HepG2 (cell line): ENCODE measurements around the gene GK. TPM values are rescaled to one million over a fixed set of nuclear protein-coding genes. Genes with fewer than 3 reads are reported as not detected.
A peak's percentile ranks its signal among the peaks of the same experiment; 100 is the strongest.

ENCODE experiments used
- AKAP8 ChIP-seq: sonication (generic); formaldehyde crosslinking; IDR thresholded peaks from 2 replicates; pipeline ENCODE4 v1.5.1; 2020; ENCODE audit warnings: mild to moderate bottlenecking, missing genetic modification reagents
- ATRX ChIP-seq: sonication (generic); formaldehyde crosslinking; IDR thresholded peaks from 2 replicates; pipeline ENCODE4 v1.4.0; 2020; ENCODE audit warnings: missing genetic modification reagents, borderline replicate concordance
- GFI1 ChIP-seq: sonication (generic); formaldehyde crosslinking; IDR thresholded peaks from 2 replicates; pipeline ENCODE4 v1.5.0; 2020; ENCODE audit warnings: missing genetic modification reagents, mild to moderate bottlenecking, borderline replicate concordance
- SIN3B ChIP-seq: fragments of 150-350 bp; IDR thresholded peaks from 2 replicates; pipeline ENCODE4 v1.6.1; 2014; ENCODE audit warnings: low read length
- SP1 ChIP-seq, 2 experiments: fragments of 450-650 bp in 1 of 2; sonication (generic) in 1 of 2; formaldehyde crosslinking in 1 of 2; IDR thresholded peaks; 2 replicates each; pipeline versions ENCODE4 v1.4.0 to v1.6.1; 2016 to 2020; ENCODE audit warnings: missing genetic modification reagents in 1 of 2
- SP140L ChIP-seq: sonication (generic); formaldehyde crosslinking; IDR thresholded peaks from 2 replicates; pipeline ENCODE4 v1.4.0; 2020; ENCODE audit warnings: missing genetic modification reagents, borderline replicate concordance
- ZNF136 ChIP-seq: sonication (generic); formaldehyde crosslinking; IDR thresholded peaks from 2 replicates; pipeline ENCODE4 v1.8.1; 2022; ENCODE audit warnings: low read depth, mild to moderate bottlenecking, moderate library complexity, missing genetic modification reagents
- ZNF329 ChIP-seq: sonication (generic); formaldehyde crosslinking; IDR thresholded peaks from 2 replicates; pipeline ENCODE4 v1.9.0; 2021; ENCODE audit warnings: low read depth, mild to moderate bottlenecking, missing genetic modification reagents
- ZNF749 ChIP-seq: sonication (generic); formaldehyde crosslinking; IDR thresholded peaks from 2 replicates; pipeline ENCODE4 v1.8.0; 2022; ENCODE audit warnings: mild to moderate bottlenecking, missing genetic modification reagents, moderate library complexity, borderline replicate concordance
- polyA plus RNA-seq, 8 experiments: library from polyadenylated mRNA; depleted of rRNA in 3 of 8; stranded (reverse) in 7 of 8; unstranded in 1 of 8; fragments of >200 nt; fragmentation: Illumina TruSeq in 4 of 8; extraction: Trizol in 4 of 8; gene quantifications; 2 replicates each; pipeline versions ENCODE4 v1.2.1 to v1.2.3, GENCODE V29; 2011 to 2016; ENCODE audit warnings: low read depth in 4 of 8, missing spikeins in 1 of 8, mixed read lengths in 1 of 8; ENCODE audit not compliant: insufficient read depth in 1 of 8
- total RNA-seq, 5 experiments: library from RNA; depleted of rRNA; stranded (reverse); fragments of >200 nt; fragmentation: Illumina TruSeq; extraction: Trizol; gene quantifications; 2 replicates each; pipeline ENCODE4 v1.2.3, GENCODE V29; 2016; ENCODE audit warnings: low read depth in 1 of 5
- TF ChIP-seq, protein P1 (sequence below): sonication (generic); formaldehyde crosslinking; IDR thresholded peaks from 2 replicates; pipeline ENCODE4 v1.9.0; 2022; ENCODE audit warnings: missing genetic modification reagents, mild to moderate bottlenecking, borderline replicate concordance
- TF ChIP-seq, protein P2 (sequence below): sonication (generic); formaldehyde crosslinking; IDR thresholded peaks from 2 replicates; pipeline ENCODE4 v1.4.0; 2020; ENCODE audit warnings: mild to moderate bottlenecking, missing genetic modification reagents
- TF ChIP-seq, protein P3 (sequence below): sonication (generic); formaldehyde crosslinking; IDR thresholded peaks from 2 replicates; pipeline ENCODE4 v1.4.0; 2020; ENCODE audit warnings: missing genetic modification reagents, borderline replicate concordance
- TF ChIP-seq, protein P4 (sequence below): sonication (generic); formaldehyde crosslinking; conservative IDR thresholded peaks from 2 replicates; pipeline ENCODE4 v1.8.0; 2022; ENCODE audit warnings: mild to moderate bottlenecking, moderate library complexity, missing genetic modification reagents
- TF ChIP-seq, protein P5 (sequence below): IDR thresholded peaks from 2 replicates; pipeline ENCODE4 v1.6.1; 2016; ENCODE audit warnings: low read depth, control low read depth
- TF ChIP-seq, protein P6 (sequence below): sonication (generic); formaldehyde crosslinking; IDR thresholded peaks from 2 replicates; pipeline ENCODE4 v1.8.1; 2023; ENCODE audit warnings: mild to moderate bottlenecking, moderate library complexity, missing genetic modification reagents

The GK gene
- total and polyA plus RNA-seq, 2 of the 13 experiments (the other 11 are each of a cell fraction or from before 2014, with no cell fraction given), result 64.2 to 265 TPM

DNA sequence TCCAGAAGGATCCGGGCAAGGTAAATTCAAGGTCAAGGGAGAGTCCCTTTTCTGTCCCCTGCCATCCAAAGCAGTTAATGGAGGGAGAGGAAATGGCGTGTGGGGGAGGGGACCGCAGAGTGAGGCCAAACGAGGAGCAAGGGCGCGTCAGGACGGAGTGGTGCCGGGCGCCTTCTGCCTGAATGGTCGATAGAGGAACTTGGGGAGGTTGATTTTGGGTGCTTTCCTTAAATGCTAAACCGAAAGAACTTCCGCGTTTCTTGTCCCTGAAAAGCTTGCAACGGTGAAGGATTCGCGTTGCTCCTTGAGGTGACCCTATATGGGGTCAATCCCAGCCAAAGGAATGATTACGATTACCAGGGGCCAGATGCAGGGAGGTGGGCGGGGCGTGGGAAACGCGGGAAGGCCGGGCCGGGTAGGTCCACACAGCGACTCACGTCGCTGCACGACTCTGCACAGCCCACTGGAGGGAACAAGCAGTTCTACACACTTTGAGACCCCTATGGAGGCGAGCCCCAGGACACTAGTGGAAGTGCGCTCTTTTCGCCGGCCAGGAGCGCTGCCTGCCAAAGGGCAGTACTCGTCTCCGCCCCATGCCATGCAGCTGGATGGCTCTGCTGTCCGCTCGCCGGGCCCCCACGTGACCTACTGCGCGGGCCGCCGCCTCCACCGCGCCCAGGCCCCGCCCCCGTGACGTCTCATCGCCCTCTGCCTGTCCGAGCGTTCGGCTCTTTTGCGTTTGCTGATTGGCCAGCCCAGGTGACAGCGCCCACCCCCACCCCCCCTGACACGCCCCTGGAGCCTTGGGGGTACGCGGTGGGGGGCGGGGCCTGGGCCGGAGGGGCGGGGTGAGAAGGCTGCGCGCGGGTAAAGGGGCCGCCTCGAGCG is 452 bp upstream of the GK start (continued):
- TF ChIP-seq, protein P1, sequence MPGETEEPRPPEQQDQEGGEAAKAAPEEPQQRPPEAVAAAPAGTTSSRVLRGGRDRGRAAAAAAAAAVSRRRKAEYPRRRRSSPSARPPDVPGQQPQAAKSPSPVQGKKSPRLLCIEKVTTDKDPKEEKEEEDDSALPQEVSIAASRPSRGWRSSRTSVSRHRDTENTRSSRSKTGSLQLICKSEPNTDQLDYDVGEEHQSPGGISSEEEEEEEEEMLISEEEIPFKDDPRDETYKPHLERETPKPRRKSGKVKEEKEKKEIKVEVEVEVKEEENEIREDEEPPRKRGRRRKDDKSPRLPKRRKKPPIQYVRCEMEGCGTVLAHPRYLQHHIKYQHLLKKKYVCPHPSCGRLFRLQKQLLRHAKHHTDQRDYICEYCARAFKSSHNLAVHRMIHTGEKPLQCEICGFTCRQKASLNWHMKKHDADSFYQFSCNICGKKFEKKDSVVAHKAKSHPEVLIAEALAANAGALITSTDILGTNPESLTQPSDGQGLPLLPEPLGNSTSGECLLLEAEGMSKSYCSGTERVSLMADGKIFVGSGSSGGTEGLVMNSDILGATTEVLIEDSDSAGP, result peak; percentile 47; the same call in 1 of the 2 replicates
- TF ChIP-seq, protein P2, sequence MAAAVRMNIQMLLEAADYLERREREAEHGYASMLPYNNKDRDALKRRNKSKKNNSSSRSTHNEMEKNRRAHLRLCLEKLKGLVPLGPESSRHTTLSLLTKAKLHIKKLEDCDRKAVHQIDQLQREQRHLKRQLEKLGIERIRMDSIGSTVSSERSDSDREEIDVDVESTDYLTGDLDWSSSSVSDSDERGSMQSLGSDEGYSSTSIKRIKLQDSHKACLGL (CRISPR knock-in tag), result peak; percentile 73; the same call in 1 of the 2 replicates
- TF ChIP-seq ATRX (CRISPR knock-in tag), result no peak
- TF ChIP-seq ZNF136 (CRISPR knock-in tag), result no peak
- no peak for TF ChIP-seq SIN3B
- TF ChIP-seq ZNF329 (CRISPR knock-in tag), result no peak
- TF ChIP-seq, protein P3, sequence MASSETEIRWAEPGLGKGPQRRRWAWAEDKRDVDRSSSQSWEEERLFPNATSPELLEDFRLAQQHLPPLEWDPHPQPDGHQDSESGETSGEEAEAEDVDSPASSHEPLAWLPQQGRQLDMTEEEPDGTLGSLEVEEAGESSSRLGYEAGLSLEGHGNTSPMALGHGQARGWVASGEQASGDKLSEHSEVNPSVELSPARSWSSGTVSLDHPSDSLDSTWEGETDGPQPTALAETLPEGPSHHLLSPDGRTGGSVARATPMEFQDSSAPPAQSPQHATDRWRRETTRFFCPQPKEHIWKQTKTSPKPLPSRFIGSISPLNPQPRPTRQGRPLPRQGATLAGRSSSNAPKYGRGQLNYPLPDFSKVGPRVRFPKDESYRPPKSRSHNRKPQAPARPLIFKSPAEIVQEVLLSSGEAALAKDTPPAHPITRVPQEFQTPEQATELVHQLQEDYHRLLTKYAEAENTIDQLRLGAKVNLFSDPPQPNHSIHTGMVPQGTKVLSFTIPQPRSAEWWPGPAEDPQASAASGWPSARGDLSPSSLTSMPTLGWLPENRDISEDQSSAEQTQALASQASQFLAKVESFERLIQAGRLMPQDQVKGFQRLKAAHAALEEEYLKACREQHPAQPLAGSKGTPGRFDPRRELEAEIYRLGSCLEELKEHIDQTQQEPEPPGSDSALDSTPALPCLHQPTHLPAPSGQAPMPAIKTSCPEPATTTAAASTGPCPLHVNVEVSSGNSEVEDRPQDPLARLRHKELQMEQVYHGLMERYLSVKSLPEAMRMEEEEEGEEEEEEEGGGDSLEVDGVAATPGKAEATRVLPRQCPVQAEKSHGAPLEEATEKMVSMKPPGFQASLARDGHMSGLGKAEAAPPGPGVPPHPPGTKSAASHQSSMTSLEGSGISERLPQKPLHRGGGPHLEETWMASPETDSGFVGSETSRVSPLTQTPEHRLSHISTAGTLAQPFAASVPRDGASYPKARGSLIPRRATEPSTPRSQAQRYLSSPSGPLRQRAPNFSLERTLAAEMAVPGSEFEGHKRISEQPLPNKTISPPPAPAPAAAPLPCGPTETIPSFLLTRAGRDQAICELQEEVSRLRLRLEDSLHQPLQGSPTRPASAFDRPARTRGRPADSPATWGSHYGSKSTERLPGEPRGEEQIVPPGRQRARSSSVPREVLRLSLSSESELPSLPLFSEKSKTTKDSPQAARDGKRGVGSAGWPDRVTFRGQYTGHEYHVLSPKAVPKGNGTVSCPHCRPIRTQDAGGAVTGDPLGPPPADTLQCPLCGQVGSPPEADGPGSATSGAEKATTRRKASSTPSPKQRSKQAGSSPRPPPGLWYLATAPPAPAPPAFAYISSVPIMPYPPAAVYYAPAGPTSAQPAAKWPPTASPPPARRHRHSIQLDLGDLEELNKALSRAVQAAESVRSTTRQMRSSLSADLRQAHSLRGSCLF, result no peak
- TF ChIP-seq, protein P4, sequence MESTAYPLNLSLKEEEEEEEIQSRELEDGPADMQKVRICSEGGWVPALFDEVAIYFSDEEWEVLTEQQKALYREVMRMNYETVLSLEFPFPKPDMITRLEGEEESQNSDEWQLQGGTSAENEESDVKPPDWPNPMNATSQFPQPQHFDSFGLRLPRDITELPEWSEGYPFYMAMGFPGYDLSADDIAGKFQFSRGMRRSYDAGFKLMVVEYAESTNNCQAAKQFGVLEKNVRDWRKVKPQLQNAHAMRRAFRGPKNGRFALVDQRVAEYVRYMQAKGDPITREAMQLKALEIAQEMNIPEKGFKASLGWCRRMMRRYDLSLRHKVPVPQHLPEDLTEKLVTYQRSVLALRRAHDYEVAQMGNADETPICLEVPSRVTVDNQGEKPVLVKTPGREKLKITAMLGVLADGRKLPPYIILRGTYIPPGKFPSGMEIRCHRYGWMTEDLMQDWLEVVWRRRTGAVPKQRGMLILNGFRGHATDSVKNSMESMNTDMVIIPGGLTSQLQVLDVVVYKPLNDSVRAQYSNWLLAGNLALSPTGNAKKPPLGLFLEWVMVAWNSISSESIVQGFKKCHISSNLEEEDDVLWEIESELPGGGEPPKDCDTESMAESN (CRISPR knock-in tag), result 0 out of 2 replicates have a peak, but pooled peaks have one; percentile 42
- TF ChIP-seq, protein P5, sequence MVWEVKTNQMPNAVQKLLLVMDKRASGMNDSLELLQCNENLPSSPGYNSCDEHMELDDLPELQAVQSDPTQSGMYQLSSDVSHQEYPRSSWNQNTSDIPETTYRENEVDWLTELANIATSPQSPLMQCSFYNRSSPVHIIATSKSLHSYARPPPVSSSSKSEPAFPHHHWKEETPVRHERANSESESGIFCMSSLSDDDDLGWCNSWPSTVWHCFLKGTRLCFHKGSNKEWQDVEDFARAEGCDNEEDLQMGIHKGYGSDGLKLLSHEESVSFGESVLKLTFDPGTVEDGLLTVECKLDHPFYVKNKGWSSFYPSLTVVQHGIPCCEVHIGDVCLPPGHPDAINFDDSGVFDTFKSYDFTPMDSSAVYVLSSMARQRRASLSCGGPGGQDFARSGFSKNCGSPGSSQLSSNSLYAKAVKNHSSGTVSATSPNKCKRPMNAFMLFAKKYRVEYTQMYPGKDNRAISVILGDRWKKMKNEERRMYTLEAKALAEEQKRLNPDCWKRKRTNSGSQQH (CRISPR knock-in tag), result no peak
- TF ChIP-seq GFI1, result no peak
- no peak for TF ChIP-seq SP1 (IDR thresholded peaks at IDR 0.05)
- peak; percentile 81; the same call in 1 of the 2 replicates for TF ChIP-seq SP1 (CRISPR knock-in tag; IDR thresholded peaks at IDR 0.05)
- no peak for TF ChIP-seq SP140L (CRISPR knock-in tag)
- TF ChIP-seq, protein P6, sequence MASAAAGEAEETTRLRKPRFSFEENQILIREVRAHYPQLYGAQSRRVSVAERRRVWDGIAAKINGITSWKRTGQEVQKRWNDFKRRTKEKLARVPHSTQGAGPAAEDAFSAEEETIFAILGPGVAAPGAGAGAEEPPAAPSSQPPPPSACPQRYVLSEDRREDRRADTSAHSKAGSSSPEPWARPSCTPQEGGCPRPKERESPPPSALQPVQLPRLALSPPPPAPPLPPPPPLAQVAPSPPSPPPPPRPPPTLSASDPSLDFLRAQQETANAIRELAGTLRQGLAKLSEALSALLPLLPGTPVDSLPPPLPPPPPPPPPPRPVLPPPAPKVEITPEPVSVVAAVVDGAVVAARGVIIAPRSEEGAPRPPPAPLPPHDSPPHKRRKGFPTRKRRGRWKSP, result no peak; the same call in 1 of the 2 replicates
- peak; percentile 50; the same call in 1 of the 2 replicates for TF ChIP-seq AKAP8
- no peak for TF ChIP-seq ZNF749 (CRISPR knock-in tag)
